OCI-LY3 (cell line): ENCODE measurements around the gene TMEM234.

ENCODE experiments used
- H2AFZ ChIP-seq: fragments of 200-600, 300-600 bp; shearing (Covaris generic); 2 replicates; pipeline ENCODE4 v1.6.0; 2014; ENCODE audit warnings: antibody characterized with exemption, low read depth, low read length
- H3K27ac ChIP-seq: fragments of 200-600, 300-600 bp; sonication (generic); 2 replicates; pipeline ENCODE4 v1.5.1; 2014; ENCODE audit warnings: mild to moderate bottlenecking, low read length, moderate library complexity, mixed read lengths
- H3K27me3 ChIP-seq: fragments of 200-600, 300-600 bp; sonication (generic); 2 replicates; pipeline ENCODE4 v1.6.1; 2014; ENCODE audit warnings: low read depth, low read length, mixed read lengths
- H3K36me3 ChIP-seq: fragments of 200-600, 300-600 bp; sonication (generic); replicated peaks from 2 replicates; pipeline ENCODE3; 2014; ENCODE audit warnings: low read depth, low read length, mixed read lengths
- H3K4me1 ChIP-seq: fragments of 300-600, 200-600 bp; sonication (generic); 2 replicates; pipeline ENCODE4 v1.6.1; 2014; ENCODE audit warnings: low read length, mixed read lengths
- H3K4me2 ChIP-seq: fragments of 200-600, 300-600 bp; sonication (generic); 2 replicates; pipeline ENCODE4 v1.6.1; 2014; ENCODE audit warnings: low read length, mixed read lengths
- H3K4me3 ChIP-seq: fragments of 300-600, 200-600 bp; sonication (generic); 2 replicates; pipeline ENCODE4 v1.5.1; 2014; ENCODE audit warnings: antibody characterized with exemption, mild to moderate bottlenecking, low read length, moderate library complexity
- H3K79me2 ChIP-seq: fragments of 300-600, 200-600 bp; shearing (Covaris generic); 2 replicates; pipeline ENCODE4 v1.6.1; 2014; ENCODE audit warnings: mild to moderate bottlenecking, low read length, mixed read lengths
- H3K9ac ChIP-seq: fragments of 300-600, 200-600 bp; shearing (Covaris generic); 2 replicates; pipeline ENCODE4 v1.6.0; 2014; ENCODE audit warnings: mild to moderate bottlenecking, low read length, moderate library complexity
- H3K9me3 ChIP-seq: fragments of 200-600, 300-600 bp; shearing (Covaris generic); 2 replicates; pipeline ENCODE4 v1.6.1; 2014; ENCODE audit warnings: low read length, mixed read lengths; ENCODE audit not compliant: insufficient read depth
- H4K20me1 ChIP-seq: fragments of 200-600, 300-600 bp; sonication (generic); 2 replicates; pipeline ENCODE4 v1.6.1; 2016; ENCODE audit warnings: low read length, mixed read lengths; ENCODE audit not compliant: insufficient read depth
- CTCF ChIP-seq: fragments of 200-600, 300-600 bp; sonication (generic); IDR thresholded peaks from 2 replicates; pipeline ENCODE4 v1.5.1; 2014; ENCODE audit warnings: antibody characterized with exemption, low read length, low read depth
- EZH2phosphoT487 ChIP-seq: fragments of 200-600 bp; shearing (Covaris generic); IDR thresholded peaks from 2 replicates; pipeline ENCODE4 v1.6.1; 2018; ENCODE audit warnings: antibody characterized with exemption, mixed run types, low read depth

The TMEM234 gene

DNA sequence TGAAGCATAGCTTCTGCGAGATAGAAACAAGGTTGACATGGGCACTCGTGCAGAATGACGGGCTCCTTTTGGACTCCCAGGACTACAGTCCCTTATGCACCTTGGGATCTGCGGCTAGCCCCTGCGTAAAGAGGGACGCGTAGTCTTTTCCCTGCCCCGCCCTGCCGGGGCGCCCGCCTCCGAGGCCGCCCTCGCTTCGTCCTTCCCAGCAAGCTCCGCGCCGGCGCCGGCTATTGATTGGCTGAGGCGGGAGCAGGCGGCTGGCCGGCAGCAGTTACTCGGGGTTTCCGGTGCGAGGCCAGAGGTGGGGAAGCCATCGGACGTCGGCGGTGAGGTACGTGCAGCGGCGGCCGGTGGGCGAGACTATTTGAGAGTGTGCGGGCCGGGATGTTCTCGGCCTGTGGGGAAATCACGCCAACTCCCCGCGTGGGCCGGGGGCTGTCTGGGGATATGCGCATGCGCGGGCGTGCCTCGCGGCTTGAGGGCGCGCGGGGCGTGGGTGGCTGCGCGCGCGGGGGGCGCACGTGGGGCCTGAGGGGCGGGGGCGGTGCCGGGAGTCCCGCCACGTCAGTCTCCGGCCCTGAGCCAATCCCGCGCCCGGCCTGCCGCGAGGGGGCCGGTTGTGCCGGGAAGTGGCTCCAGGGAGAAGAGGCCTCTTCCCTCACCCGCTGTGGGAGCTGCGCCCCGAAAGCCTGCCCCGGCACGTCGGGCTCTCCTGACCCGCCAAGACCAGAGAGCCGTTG, 42.5 kb downstream of the TMEM234 start, which contains the start of gene TXLNA:
TXLNA (plus strand) TSS at position 233 of the 743 bp plus-strand sequence. CDS start 671 bp downstream, outside the sequence.
- H2AFZ ChIP-seq: peak within 1 kb of the TSS; percentile 56; the same call in 1 of the 2 replicates
- H3K36me3 ChIP-seq: peaks cover 28% of the 10 kb centered on the region
- H3K79me2 ChIP-seq: peaks cover 46% of the 10 kb centered on the region
- peak within 1 kb of the TSS; percentile 76 for H3K27ac ChIP-seq
- peak within 1 kb of the TSS; percentile 96 for H3K9ac ChIP-seq
- H3K9me3 ChIP-seq: no peaks in the 10 kb centered on the region
- TF ChIP-seq EZH2phosphoT487 (no peak), CTCF (no peak)
- peak within 1 kb of the TSS; percentile 94 for H3K4me3 ChIP-seq
- H4K20me1 ChIP-seq: no peaks in the 10 kb centered on the region; the same call in 1 of the 2 replicates
- H3K27me3 ChIP-seq: no peaks in the 10 kb centered on the region
- peaks cover 18% of the 10 kb centered on the region for H3K4me1 ChIP-seq
- H3K4me2 ChIP-seq: peak within 1 kb of the TSS; percentile 94

GRCh38 chr1:32179193-32179442, 43.0 kb downstream of the TMEM234 start:
- Histone ChIP-seq H3K79me2 (peaks cover 41% of the 10 kb centered on the region), H3K27ac (peak overlapping the region; percentile 76), H3K4me2 (peak overlapping the region; percentile 94), H3K9me3 (no peaks in the 10 kb centered on the region), H3K36me3 (peaks cover 26% of the 10 kb centered on the region), H3K9ac (peak overlapping the region; percentile 96), H3K4me1 (peaks cover 18% of the 10 kb centered on the region), H3K4me3 (peak overlapping the region; percentile 94), H2AFZ (peak overlapping the region; percentile 56; the same call in 1 of the 2 replicates), H4K20me1 (no peaks in the 10 kb centered on the region; the same call in 1 of the 2 replicates), H3K27me3 (no peaks in the 10 kb centered on the region)
- TF ChIP-seq CTCF (no peak), EZH2phosphoT487 (no peak)

- peak overlapping the region; percentile 94 for H3K4me3 ChIP-seq
- H3K27me3 ChIP-seq: no peaks in the 10 kb centered on the region
- H3K9ac ChIP-seq: peak overlapping the region; percentile 96
- H3K4me2 ChIP-seq: peak overlapping the region; percentile 94
- no peaks in the 10 kb centered on the region for H3K9me3 ChIP-seq
- peaks cover 36% of the 10 kb centered on the region for H3K79me2 ChIP-seq
- H4K20me1 ChIP-seq: no peaks in the 10 kb centered on the region; the same call in 1 of the 2 replicates
- TF ChIP-seq CTCF (no peak), EZH2phosphoT487 (no peak)
- peak overlapping the region; percentile 76 for H3K27ac ChIP-seq
- no peak overlapping the region for H2AFZ ChIP-seq
- peaks cover 18% of the 10 kb centered on the region for H3K4me1 ChIP-seq
- peaks cover 24% of the 10 kb centered on the region for H3K36me3 ChIP-seq
These were observed 43.6 kb downstream of the TMEM234 start for GRCh38 chr1:32178380-32179192.

DNA sequence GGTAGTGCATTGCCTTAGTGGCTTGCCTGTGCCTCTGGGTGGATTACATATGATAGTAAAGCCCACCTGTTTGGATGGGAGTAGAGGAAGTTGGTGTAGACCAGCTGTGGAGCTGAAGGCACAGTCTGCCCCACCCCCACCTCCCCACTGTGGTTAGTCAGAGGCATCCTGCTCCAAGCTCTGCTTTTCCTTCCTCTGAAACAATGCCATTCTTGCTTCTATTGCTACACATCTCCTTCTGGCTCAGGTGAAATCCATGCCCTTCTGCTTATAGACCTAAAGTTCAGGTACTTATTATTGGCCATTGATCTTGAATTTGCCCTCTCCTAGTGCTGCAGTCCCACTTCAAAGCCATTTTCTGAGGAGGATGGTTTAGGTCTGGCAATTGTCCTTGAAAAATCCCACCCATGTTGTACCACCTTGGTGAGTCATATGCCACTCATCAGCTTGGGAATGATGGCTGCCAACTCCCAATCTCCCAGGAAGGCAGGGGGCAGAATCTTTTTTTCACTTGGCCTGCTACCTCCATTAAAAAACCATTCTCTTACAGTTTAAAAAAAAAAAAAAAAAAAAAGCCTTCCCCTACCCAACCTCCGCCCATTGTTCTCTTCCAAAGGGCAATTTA, 49.4 kb downstream of the TMEM234 start:
- Histone ChIP-seq H3K79me2 (no peaks in the 10 kb centered on the region; the same call in 1 of the 2 replicates), H3K4me2 (no peak overlapping the region), H3K4me1 (peaks cover 12% of the 10 kb centered on the region), H4K20me1 (no peaks in the 10 kb centered on the region), H3K27me3 (no peaks in the 10 kb centered on the region), H2AFZ (no peak overlapping the region), H3K27ac (no peak overlapping the region), H3K4me3 (no peak overlapping the region), H3K9me3 (no peaks in the 10 kb centered on the region), H3K36me3 (peaks cover 32% of the 10 kb centered on the region), H3K9ac (no peak overlapping the region)
- TF ChIP-seq CTCF: no peak
- no peak for TF ChIP-seq EZH2phosphoT487
